SK-N-SH treated with all-trans-retinoic acid at 6 μM for 48 hours (cell line): ENCODE results near the gene TF.

Experiments
- ARNTL ChIP-seq: fragments of 450-650 bp; formaldehyde crosslinking; IDR thresholded peaks from 2 replicates; pipeline ENCODE4 v1.5.0; 2020; ENCODE audit warnings: low read depth, mild to moderate bottlenecking, moderate library complexity, borderline replicate concordance
- BACH2 ChIP-seq: fragments of 250-450 bp; sonication (Bioruptor Pico); IDR thresholded peaks from 2 replicates; pipeline ENCODE4 v1.9.0; 2021; ENCODE audit warnings: mild to moderate bottlenecking, borderline replicate concordance
- CREB5 ChIP-seq: fragments of 250-450 bp; sonication (Bioruptor Pico); IDR thresholded peaks from 2 replicates; pipeline ENCODE4 v1.5.1; 2020; ENCODE audit warnings: low read depth, mild to moderate bottlenecking, moderate library complexity
- GLIS3 ChIP-seq: fragments of 250-450 bp; sonication (Bioruptor Pico); IDR thresholded peaks from 2 replicates; pipeline ENCODE4 v1.5.0; 2020; ENCODE audit warnings: mild to moderate bottlenecking, moderate library complexity
- ISL1 ChIP-seq: fragments of 250-450 bp; sonication (Bioruptor Pico); IDR thresholded peaks from 2 replicates; pipeline ENCODE4 v2.1.2; 2022; ENCODE audit warnings: mild to moderate bottlenecking, moderate library complexity
- OSR1 ChIP-seq: fragments of 250-450 bp; sonication (Bioruptor Pico); IDR thresholded peaks from 2 replicates; pipeline ENCODE4 v1.8.0; 2022; ENCODE audit warnings: moderate library complexity, mild to moderate bottlenecking, inconsistent platforms
- RARB ChIP-seq: fragments of 250-450 bp; sonication (Bioruptor Pico); IDR thresholded peaks from 2 replicates; pipeline ENCODE4 v1.8.0; 2021; ENCODE audit warnings: mild to moderate bottlenecking, moderate library complexity
- SNAI2 ChIP-seq: fragments of 250-450 bp; sonication (Bioruptor Pico); IDR thresholded peaks from 2 replicates; pipeline ENCODE4 v1.5.0; 2020; ENCODE audit warnings: mild to moderate bottlenecking, moderate library complexity
- TOX ChIP-seq: fragments of 250-450 bp; sonication (Bioruptor Pico); IDR thresholded peaks from 2 replicates; pipeline ENCODE4 v1.8.0; 2021; ENCODE audit warnings: mild to moderate bottlenecking, moderate library complexity, borderline replicate concordance
- ZC3H10 ChIP-seq: fragments of 250-450 bp; sonication (Bioruptor Pico); IDR thresholded peaks from 2 replicates; pipeline ENCODE4 v1.5.1; 2021; ENCODE audit warnings: mild to moderate bottlenecking, moderate library complexity
- ZFP3 ChIP-seq: fragments of 250-450 bp; sonication (Bioruptor Pico); IDR thresholded peaks from 2 replicates; pipeline ENCODE4 v1.5.0; 2020; ENCODE audit warnings: mild to moderate bottlenecking, moderate library complexity
- ZFP30 ChIP-seq: fragments of 450-650 bp; formaldehyde crosslinking; IDR thresholded peaks from 2 replicates; pipeline ENCODE4 v1.5.0; 2022; ENCODE audit warnings: mild to moderate bottlenecking, moderate library complexity
- ZNF565 ChIP-seq: fragments of 450-650 bp; formaldehyde crosslinking; conservative IDR thresholded peaks from 2 replicates; pipeline ENCODE4 v1.5.0; 2020; ENCODE audit warnings: low read depth, mild to moderate bottlenecking, moderate library complexity
- ZNF70 ChIP-seq: fragments of 450-650 bp; formaldehyde crosslinking; IDR thresholded peaks from 2 replicates; pipeline ENCODE4 v1.5.0; 2020; ENCODE audit warnings: mild to moderate bottlenecking, moderate library complexity

GRCh38 chr3:133827684-133828083 is 81.5 kb downstream of the TF start:
- TF ChIP-seq ZNF70 (CRISPR knock-in tag): no peak
- TF ChIP-seq BACH2 (CRISPR knock-in tag): no peak
- no peak for TF ChIP-seq ZNF565 (CRISPR knock-in tag)
- no peak for TF ChIP-seq OSR1 (CRISPR knock-in tag)
- TF ChIP-seq CREB5: no peak
- TF ChIP-seq ZFP3: no peak
- no peak for TF ChIP-seq SNAI2
- TF ChIP-seq ZFP30 (CRISPR knock-in tag): no peak
- TF ChIP-seq ISL1 (CRISPR knock-in tag): no peak
- TF ChIP-seq ARNTL (CRISPR knock-in tag): no peak
- no peak for TF ChIP-seq RARB (CRISPR knock-in tag)
- TF ChIP-seq GLIS3 (CRISPR knock-in tag): no peak
- no peak for TF ChIP-seq ZC3H10 (CRISPR knock-in tag)
- TF ChIP-seq TOX (CRISPR knock-in tag): no peak
